HG03095 (cell line): ENCODE results near the gene KRT5.
"Not testable (repeated sequence)": the region's sequence is repeated elsewhere in the genome, so short reads cannot be mapped to it uniquely, and the experiment has no call there.

Experiments
- ATAC-seq: cut with Tn5 transposase; IDR thresholded peaks from one replicate; pipeline ENCODE4 v1.9.1; 2021; ENCODE audit warnings: moderate library complexity; ENCODE audit not compliant: unreplicated experiment

Gene KRT5

GRCh38 chr12:52496590-52497071 is 23.6 kb downstream of the KRT5 start:
- ATAC-seq, result no peak

GRCh38 chr12:52496054-52496453 is 24.1 kb downstream of the KRT5 start:
- ATAC-seq, result no peak

GRCh38 chr12:52495389-52495788 is 24.8 kb downstream of the KRT5 start:
- no peak for ATAC-seq

GRCh38 chr12:52494518-52494917 is 25.7 kb downstream of the KRT5 start:
- no peak for ATAC-seq

- no peak for ATAC-seq
These were observed 26.1 kb downstream of the KRT5 start for GRCh38 chr12:52494100-52494499.

GRCh38 chr12:52493172-52493571 is 27.0 kb downstream of the KRT5 start, which contains the start of gene KRT6A:
KRT6A (minus strand) TSS chr12:52493257; CDS start chr12:52493188, 69 bp downstream.
- no peak for ATAC-seq

GRCh38 chr12:52492405-52492804 is 27.8 kb downstream of the KRT5 start:
- not testable (repeated sequence) for ATAC-seq

- ATAC-seq, result not testable (repeated sequence)
These were observed 28.7 kb downstream of the KRT5 start for GRCh38 chr12:52491495-52491894.

GRCh38 chr12:52488736-52489135 is 31.5 kb downstream of the KRT5 start:
- no peak for ATAC-seq

- ATAC-seq, result not testable (repeated sequence)
These were observed 32.3 kb downstream of the KRT5 start for GRCh38 chr12:52487744-52488443.

- ATAC-seq, result no peak
These were observed 33.0 kb downstream of the KRT5 start for GRCh38 chr12:52487211-52487610.

GRCh38 chr12:52486166-52487105 is 33.8 kb downstream of the KRT5 start:
- ATAC-seq, result no peak

GRCh38 chr12:52480073-52480472 is 40.1 kb downstream of the KRT5 start:
- no peak for ATAC-seq

GRCh38 chr12:52477651-52478050 is 42.5 kb downstream of the KRT5 start:
- ATAC-seq, result no peak

- no peak for ATAC-seq
These were observed 46.0 kb downstream of the KRT5 start for GRCh38 chr12:52474212-52474611.

- no peak for ATAC-seq
These were observed 46.4 kb downstream of the KRT5 start, which contains the start of gene KRT6C for GRCh38 chr12:52473768-52474167. KRT6C (minus strand) TSS chr12:52473805; CDS start chr12:52473737, 68 bp downstream.

GRCh38 chr12:52469853-52470252 is 50.3 kb downstream of the KRT5 start:
- ATAC-seq, result no peak

GRCh38 chr12:52464897-52465296 is 55.3 kb downstream of the KRT5 start:
- no peak for ATAC-seq
